ENCODE results near the gene UCKL1. TPM values are rescaled to one million over a fixed set of nuclear protein-coding genes. Genes with fewer than 3 reads are reported as not detected.

Gene UCKL1
- total RNA-seq, result 10 to 100 TPM; 25.5 to 36.0 TPM

DNA sequence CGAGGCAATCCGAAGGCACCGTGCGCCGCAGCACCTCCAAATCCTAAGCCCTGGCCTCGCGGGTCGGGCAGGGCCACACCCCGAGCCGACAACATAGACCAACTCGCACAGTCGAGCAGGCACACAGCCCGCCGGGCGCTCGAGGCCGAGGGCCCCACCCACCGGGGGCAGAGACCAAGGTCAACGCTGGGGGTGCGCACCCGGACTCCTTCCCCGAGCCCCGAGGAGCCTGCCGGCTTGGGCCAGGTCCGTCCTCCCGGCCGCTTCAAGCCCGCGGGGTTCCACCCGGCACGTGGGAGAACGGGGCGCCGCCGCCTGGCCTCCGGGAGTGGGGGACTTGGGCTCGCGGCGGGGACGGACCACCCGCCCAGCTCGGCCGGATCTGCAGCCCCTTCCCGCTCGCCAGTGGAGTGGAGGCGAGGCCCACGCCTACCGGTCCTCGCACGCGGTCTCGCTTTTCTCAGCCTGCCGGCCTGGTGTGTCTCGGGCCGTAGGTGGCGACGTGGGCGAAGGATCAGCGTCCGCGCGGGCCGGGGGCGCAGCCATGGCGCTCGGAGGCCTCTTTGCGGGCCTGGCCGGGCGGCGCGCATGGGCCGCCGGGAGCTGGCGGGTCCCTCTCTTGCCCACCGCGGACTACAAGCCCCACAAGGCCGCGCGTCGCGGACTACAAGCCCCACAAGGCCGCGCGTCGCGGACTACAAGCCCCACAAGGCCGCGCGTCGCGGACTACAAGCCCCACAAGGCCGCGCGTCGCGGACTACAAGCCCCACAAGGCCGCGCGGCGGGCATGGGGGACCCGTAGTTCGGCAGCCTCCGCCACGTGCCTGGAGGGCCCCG lies at the start of gene UCKL1:
Gene UCKL1 (minus strand): TSS at position 590 of the 837 bp plus-strand sequence. CDS start 44 bp downstream, at position 546.

GRCh38 chr20:63980806-63981728 lies 24.9 kb upstream of the UCKL1 start, which contains the start of gene PRPF6:
PRPF6 (plus strand) TSS chr20:63981132; CDS start chr20:63981246, 114 bp downstream.

GRCh38 chr20:63979557-63980316 lies 23.5 kb upstream of the UCKL1 start, which contains the start of gene SAMD10:
SAMD10 (minus strand) TSS chr20:63979642; CDS start chr20:63979467, 175 bp downstream.

DNA sequence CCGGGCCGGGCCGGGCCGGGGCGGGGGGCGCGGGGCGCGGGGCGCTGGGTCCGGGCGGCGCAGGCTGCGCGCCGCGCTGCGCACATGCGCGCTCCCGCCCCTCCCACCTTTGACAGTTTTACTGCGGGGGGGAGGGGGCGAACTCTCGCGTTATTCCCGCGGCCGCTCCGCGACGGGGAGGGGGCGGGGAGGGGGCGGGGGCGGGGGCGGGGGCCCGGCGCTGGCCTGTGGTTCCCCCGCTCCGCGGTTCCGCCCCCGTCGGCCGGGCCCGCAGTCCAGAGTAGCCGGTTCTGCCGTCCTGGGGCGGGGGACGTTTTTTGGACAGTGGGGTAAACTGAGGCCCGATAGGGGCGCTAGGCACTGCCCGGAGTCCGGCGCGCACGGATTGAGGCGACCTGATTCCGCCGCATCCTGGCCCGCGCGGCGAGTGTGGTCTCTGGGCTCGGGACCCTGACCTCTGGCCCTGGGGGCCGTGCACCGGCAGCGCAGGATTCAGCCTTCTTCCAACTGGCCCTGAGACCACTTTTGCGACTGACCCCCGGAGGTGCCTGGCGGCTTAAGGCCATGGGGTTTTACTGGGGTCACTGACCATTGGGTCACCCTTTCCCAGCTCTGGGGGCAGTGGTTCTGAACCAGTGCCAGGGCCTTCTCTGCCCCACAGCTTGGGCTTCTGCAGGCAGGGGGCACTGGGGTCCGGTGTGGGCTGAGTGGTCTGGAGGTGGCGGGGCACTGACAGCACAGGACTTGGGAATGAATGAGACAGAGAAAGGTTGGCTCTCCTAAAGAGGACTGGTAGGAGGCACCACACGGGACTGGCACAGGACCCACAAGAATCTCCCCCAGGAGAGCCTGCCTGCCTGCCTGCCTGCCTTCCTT lies 13.9 kb upstream of the UCKL1 start, which contains the start of gene ZNF512B:
Gene ZNF512B (minus strand): TSS at position 93 of the 876 bp plus-strand sequence. CDS start 1,980 bp downstream, outside the sequence.

GRCh38 chr20:63894358-63895201 lies 61.6 kb downstream of the UCKL1 start, which contains the start of gene DNAJC5:
DNAJC5 (plus strand) TSS chr20:63895126; CDS start chr20:63928346, 33,220 bp downstream.

Small RNAs within 50 kb of the gene (small RNA-seq; reads per million reads assigned to genes)
- gene MIR647 (0 reads per million in 2 donors), gene MIR941-2 (0 reads per million in 2 donors), gene MIR941-4 (0 reads per million in 2 donors), gene MIR941-5 (0 reads per million in 2 donors), gene RNU1-134P (2.0 to 10.6 reads per million in 2 donors)

Other genes starting within 250 kb of the UCKL1 start
- gene ARFRP1, start 248.4 kb downstream of the UCKL1 start, total RNA-seq, result 10 to 100 TPM; 20.0 TPM
- gene ZGPAT, start 248.4 kb downstream of the UCKL1 start, total RNA-seq, result 10 to 100 TPM; 14.8 to 16.0 TPM
- 1 to 10 TPM; 1.4 to 1.7 TPM for gene LIME1, start 219.8 kb downstream of the UCKL1 start, total RNA-seq
- 1 to 10 TPM; 5.9 to 7.7 TPM for gene SLC2A4RG, start 216.6 kb downstream of the UCKL1 start, total RNA-seq
- under 1 TPM; under 0.01 to 1.00 TPM for gene ZBTB46, start 125.2 kb downstream of the UCKL1 start, total RNA-seq
- not detected for gene ABHD16B, start 94.9 kb downstream of the UCKL1 start, total RNA-seq
- 10 to 100 TPM; 47.1 to 53.9 TPM for gene TPD52L2, start 91.1 kb downstream of the UCKL1 start, total RNA-seq
- 10 to 100 TPM; 34.4 to 39.6 TPM for gene DNAJC5, start 61.3 kb downstream of the UCKL1 start, total RNA-seq
- gene ZNF512B, start 13.5 kb upstream of the UCKL1 start, total RNA-seq, result 1 to 10 TPM; 7.9 to 9.3 TPM
- gene SAMD10, start 23.2 kb upstream of the UCKL1 start, total RNA-seq, result 1 to 10 TPM in 1 of 2 donors, under 1 TPM in 1; 1.00 to 2.1 TPM
- 10 to 100 TPM; 47.1 to 51.0 TPM for gene PRPF6, start 24.7 kb upstream of the UCKL1 start, total RNA-seq
- gene C20orf204, start 79.8 kb upstream of the UCKL1 start, total RNA-seq, result 1 to 10 TPM in 1 of 2 donors, under 1 TPM in 1; 1.00 to 1.4 TPM
- gene SOX18, start 93.2 kb upstream of the UCKL1 start, total RNA-seq, result under 1 TPM; 0.33 to 0.34 TPM
- 10 to 100 TPM in 1 of 2 donors, 1 to 10 TPM in 1; 8.0 to 13.1 TPM for gene TCEA2, start 106.8 kb upstream of the UCKL1 start, total RNA-seq
- gene RGS19, start 123.1 kb upstream of the UCKL1 start, total RNA-seq, result 10 to 100 TPM in 1 of 2 donors, 1 to 10 TPM in 1; 8.3 to 17.3 TPM
- under 1 TPM; 0.34 to 0.67 TPM for gene OPRL1, start 123.7 kb upstream of the UCKL1 start, total RNA-seq
- not detected for gene LKAAEAR1, start 128.0 kb upstream of the UCKL1 start, total RNA-seq
- gene NPBWR2, start 151.1 kb upstream of the UCKL1 start, total RNA-seq, result not detected
- gene MYT1, start 208.0 kb upstream of the UCKL1 start, total RNA-seq, result under 1 TPM in 1 of 2 donors, not detected in 1; under 0.01 TPM

All from melanocyte of skin (primary cell).